VCaP (cell line): ENCODE data around the gene ADIPOR1.
A peak's percentile ranks its signal among the peaks of the same experiment; 100 is the strongest.

Experiments
- H3K27ac ChIP-seq: fragments of 450-650 bp; 2 replicates; pipeline ENCODE4 v1.5.1; 2017
- TF ChIP-seq, protein P1 (sequence below): fragments of 450-650 bp; conservative IDR thresholded peaks from 2 replicates; pipeline ENCODE4 v1.5.1; 2017; ENCODE audit warnings: mild to moderate bottlenecking, moderate library complexity

Gene ADIPOR1

DNA sequence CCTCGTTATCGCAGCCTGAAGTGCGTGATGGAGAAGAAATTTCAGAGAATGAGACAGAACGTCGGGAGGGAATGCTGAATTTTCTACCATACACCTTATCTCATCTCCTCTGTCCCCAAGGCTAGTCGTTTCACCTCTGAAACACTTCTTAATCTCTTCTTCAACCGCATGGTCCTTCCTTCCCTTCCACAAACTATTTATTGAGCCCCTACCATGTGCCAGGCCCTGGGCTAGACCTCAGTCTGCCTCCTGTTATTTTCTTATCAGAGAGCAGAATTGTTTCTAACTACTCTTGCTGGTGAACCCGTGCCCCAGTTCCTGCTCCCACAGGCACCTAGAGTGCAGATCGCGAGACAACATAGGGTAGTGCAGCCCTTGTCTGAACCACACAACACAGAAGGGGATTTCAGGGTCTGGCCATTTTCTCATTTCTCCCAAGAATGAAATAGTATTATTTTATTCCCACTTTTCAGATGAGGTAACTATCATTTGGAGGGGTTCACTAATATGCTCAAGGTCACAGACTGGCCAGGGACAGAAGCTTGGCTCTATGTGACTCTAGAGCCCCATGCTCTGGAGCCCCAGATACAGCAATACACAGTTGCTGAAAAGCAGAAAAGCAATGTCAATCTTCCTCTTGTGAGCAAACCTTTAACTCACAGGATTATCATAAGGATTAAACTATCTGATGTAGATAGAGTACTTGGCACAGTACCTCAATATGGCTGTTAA, 598 bp upstream of the ADIPOR1 start:
- TF ChIP-seq, protein P1, sequence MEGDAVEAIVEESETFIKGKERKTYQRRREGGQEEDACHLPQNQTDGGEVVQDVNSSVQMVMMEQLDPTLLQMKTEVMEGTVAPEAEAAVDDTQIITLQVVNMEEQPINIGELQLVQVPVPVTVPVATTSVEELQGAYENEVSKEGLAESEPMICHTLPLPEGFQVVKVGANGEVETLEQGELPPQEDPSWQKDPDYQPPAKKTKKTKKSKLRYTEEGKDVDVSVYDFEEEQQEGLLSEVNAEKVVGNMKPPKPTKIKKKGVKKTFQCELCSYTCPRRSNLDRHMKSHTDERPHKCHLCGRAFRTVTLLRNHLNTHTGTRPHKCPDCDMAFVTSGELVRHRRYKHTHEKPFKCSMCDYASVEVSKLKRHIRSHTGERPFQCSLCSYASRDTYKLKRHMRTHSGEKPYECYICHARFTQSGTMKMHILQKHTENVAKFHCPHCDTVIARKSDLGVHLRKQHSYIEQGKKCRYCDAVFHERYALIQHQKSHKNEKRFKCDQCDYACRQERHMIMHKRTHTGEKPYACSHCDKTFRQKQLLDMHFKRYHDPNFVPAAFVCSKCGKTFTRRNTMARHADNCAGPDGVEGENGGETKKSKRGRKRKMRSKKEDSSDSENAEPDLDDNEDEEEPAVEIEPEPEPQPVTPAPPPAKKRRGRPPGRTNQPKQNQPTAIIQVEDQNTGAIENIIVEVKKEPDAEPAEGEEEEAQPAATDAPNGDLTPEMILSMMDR: no peak
- peak overlapping the region; percentile 85 for H3K27ac ChIP-seq

DNA sequence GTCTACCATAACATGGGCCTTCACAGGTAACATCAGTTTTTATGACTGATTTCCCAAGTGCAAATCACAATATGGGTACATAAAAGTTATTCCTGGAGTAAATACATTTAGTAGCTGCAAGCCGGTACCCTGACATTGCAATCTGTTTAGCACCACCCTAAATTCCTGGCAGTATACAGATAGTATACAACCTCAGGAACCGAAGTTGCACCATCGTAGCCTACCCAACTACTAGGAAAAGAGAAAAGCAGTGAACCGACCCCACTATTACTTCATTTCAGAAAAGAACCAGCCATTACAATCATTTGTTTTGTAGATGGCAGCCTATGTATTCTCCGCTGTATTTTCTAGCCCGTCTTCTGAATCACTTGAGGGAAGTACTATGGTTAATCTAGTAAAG, 1.1 kb downstream of the ADIPOR1 start:
- H3K27ac ChIP-seq: peak overlapping the region; percentile 85; the same call in 1 of the 2 replicates
- TF ChIP-seq, protein P1: no peak

DNA sequence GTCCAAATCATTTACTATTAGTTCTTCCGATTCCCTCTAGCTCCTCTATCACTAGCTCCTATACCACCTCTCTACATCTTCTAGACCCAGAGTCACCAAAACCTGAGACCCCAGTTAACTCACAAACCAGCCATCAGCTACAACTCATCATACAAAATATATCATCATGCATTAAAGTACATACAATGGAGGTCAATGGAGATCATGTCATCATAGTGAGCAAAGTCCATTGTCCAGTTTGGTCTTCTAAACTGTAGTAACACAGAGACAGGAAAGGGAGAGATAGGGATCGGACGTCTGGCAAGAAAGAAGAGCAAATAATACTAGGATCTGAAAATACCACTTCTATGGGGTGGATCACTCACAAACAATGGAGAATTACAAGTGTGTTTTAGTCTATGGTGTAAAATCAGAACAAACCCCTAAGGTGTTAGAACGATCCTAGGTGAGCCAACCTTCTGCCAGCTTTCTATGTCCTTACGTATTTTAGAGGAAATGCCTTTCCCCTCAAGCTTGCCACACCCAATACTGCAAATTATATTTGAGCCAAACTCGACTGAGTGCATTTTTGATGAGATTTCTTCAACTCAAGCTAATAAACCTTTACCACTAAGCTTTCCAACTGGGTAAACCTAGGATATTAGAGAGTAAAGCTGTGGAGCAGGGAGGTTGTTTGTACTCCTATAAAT, 3.9 kb downstream of the ADIPOR1 start:
- H3K27ac ChIP-seq: peak overlapping the region; percentile 24; the same call in 1 of the 2 replicates
- TF ChIP-seq, protein P1: no peak

DNA sequence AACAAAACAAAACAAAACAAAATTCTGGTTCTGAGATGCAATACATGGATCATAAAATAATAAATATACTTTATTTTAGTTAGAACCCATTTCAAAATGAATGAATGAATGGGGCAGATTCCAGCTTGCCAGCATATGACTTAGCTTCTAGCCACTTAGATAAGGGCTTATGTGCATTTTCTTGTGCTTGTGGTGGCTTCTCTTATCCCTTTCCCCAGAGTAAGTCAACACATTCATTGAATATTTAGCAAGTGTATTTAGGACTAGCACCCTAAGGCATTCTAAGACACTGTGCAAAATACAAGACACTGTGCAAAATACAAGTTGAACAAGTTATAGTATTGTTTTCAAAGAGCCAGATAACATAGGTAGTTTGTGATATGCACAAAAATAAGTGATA, 4.7 kb downstream of the ADIPOR1 start:
- no peak overlapping the region for H3K27ac ChIP-seq
- TF ChIP-seq, protein P1: no peak

DNA sequence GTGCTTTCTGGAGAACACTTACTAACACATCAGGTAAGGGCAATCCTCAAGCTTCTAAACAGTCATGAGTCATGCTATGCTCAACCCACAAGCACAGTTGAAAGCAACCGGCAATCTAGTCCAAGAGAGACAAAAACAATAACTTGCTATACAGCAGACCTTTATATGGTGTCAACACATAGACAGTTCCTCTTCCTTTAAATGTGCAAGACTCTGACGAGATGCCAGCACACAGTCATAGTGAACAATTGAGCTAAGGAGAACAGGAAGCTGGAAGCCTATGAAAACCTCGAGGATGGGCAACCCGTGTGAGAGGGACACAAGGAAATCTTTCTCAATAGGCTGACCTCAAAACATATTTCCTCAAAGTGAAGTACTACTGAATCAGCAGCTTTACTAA, 5.3 kb downstream of the ADIPOR1 start:
- H3K27ac ChIP-seq: no peak overlapping the region
- TF ChIP-seq, protein P1: no peak

DNA sequence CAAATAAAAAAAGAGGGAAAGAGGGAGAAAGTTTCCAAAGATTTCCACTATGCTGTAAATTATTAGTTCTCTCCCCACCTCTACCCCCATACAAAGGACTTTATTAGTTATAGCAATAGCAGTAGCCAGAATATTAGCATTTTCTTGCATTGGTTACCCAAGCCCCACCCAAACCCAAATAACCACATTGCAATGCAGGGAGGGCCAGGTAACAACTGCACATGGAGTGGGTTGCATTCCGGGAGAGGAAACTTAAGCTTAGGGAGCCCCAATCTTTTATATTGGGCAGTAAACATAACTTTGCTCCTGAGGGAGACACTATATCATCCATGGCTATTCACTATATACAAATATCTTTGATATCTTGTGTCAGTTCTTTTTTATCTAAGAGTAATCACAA, 6.0 kb downstream of the ADIPOR1 start:
- TF ChIP-seq, protein P1: no peak

DNA sequence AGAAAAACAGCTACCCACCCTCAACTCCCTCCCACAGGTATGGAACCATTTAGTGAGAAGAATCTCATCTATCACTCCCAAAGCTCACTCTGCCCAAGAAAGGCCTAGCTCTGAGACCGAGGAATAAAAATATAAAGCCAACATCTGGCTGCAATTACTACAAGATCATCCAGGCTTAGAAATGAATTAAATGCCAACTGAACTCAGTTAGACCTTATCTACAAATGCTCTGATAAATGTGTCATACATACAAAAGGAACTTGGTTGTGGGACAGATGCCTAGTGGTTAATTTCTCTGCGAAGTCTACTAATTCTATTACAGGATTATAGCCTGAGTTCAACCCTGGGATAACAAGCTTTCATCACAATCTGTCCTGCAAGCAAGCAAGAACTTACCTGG, 6.7 kb downstream of the ADIPOR1 start:
- TF ChIP-seq, protein P1: no peak
- H3K27ac ChIP-seq: no peak overlapping the region

More for the DNA sequence above, 6.0 kb downstream of the ADIPOR1 start:
- no peak overlapping the region for H3K27ac ChIP-seq
